NCI-H345 treated with DMSO at 0.1 percent for 48 hours (cell line): ENCODE data around the gene DPM2.

Experiments used
- DNase-seq: peaks from one replicate; lab custom pipeline; 2025; ENCODE audit not compliant: unreplicated experiment; lab: John Stamatoyannopoulos, UW

Gene DPM2

DNA sequence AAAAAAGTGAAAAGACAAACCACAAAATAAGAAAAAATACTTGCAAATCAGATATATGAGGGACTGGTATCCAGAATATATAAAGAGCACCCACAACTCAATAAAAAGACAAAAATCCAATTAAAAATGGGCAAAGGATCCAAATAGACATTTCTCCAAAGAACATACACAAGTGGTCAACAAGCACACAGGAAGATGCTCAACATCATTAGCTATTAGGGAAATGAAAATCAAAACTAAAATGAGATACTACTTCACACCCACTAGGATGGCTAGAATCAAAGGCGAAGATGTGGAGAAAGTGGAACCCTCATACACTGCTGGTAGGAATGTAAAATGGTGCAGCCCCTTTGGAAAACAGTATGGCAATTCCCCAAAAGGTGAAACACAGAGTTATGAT is 21.1 kb upstream of the DPM2 start:
- DNase-seq, result no peak

DNA sequence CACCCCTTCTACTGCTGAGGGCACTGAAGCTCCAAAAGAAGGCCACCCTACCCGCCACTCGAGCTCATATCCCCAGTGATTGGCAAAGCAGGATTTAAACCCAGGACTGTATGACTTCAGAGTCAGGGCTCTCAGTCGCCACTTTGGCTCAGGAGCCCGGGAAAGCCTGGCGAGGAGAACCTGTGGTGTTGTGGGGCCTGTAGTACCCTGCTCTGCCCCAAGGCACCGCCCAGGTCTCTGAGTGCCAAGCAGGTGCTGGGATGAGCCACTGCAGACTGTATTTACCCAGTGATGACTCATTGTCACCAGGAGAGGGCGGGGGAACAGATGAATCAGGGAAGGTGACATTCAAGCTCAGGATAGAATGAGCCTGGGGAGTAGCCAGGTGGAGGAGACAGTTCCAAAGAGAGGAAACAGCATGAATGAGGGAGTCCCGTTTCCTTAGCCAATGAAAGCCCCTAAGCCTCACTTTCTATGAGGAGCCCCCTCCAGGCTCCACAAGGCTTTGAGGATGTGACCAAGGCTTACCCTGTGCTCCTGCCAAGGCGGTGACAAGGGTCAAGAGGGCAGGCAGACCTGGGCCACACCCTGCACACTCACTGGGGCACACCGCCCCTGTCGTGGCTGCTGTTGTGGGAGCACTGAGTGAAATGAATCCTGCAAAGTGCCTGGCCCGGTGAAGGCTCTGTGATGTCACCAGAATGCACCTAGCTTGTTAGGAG is 17.8 kb upstream of the DPM2 start:
- peak; percentile 97 for DNase-seq

DNA sequence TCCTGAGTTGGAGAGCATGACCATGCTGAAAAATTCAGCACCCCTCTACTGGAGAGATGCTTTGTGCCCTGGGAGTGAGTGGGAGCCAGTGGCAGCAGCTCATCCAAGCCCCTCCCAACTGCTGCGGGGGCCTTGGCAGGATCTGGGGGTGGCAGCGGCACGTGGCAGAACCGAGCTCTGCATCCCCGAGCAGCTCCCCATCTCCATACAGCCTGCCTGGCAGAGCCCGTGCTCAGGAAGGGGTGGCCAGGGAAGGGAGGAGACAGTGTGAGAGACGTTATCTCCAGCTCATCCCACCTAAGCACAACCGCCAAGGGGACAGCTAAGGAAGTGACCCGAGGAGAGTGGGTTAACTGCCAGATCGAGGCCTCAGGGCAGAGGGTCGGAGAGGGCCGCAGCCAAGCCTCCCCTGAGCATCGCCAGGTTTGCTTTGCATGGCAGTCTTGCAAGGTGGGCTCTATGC is 17.2 kb upstream of the DPM2 start:
- no peak for DNase-seq

DNA sequence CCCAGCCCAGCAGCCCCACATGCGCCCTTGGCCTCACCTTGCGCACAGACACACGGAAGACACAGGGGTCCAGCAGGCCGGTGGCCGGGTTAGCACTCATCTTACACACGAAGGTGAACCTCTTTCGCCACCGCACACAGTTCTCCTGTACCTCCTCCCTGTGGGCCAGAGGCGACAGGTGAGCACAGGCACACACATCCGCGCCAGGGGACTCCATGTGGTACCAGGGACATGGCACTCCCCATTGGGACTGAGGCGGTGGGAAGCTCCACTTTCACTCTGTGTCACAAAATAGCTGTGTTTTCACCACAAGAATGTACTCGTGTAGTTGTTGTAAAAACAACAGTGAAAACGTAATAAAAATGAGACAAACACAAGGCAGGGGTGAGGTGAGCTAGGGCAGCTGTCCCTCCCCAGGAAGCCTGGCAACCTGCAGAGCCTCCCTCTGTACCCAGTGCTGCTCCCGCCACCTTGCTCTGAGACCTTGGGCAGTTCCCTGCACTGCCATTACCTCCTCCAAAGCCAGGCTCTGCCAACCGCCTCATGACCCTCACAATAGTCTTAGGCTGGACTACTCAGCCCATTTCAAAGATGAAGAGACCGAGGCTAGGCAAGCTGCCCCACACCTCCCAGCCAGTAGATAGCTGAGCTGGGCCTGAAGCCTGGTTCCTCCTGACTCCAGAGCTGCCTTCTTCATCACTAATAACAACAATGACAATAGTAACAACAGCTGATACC is 16.3 kb upstream of the DPM2 start:
- peak; percentile 15 for DNase-seq

DNA sequence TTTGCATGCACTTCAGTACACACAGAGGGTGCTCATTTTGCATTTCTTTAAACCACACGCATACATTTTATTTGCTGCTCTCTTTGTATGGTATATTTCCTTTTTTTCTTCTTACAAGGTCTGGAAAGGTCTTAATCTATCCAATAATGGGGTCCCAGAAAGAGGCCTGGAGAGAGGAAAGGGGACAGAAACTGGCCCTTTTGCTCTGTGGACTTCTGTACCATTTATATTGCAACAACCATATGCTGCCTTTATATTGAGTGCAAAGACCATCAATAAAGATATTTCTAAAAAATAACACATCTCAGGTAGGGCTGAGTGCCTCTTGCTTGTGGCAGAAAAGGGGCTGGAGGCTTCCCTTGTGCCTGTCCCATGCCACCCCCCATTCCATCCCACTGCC is 15.5 kb upstream of the DPM2 start:
- no peak for DNase-seq

DNA sequence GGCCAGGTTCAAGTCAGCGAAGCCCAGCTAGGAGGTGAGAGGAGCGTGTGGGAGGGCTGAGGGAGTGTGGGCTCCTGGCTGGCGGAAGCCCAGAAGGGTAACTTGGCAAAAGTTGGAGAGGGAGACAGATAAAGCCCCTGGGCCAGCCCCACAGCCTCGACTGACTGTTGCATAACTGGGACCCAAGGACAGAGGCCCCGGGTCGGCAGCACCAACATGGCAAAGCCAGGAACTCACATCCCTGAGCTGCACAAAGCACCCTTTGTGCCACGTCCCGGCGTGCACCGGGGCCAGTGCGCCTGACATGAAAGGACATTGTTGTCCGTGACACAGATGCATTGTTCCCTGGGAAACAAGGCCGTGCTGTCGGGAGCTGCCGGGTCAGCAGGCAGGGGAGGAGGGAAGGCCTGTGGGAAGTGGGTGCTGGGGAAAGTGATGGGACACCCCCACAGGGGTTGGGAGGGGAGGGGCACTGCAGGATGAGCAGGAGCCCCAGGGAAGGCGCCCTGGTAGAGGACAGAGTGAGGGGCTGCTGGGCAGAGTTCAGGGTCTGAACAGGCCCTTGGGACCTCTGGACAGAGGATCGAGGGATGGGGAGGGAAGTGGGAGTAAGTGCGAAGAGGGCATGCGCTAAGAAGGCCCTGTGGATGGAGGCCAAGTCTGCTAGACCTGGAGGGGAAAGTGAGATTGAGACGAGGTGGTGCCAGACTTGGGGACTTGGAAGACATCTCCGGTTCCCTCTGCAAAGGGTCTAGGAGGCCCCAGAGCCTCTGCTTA is 13.0 kb upstream of the DPM2 start:
- DNase-seq, result no peak

DNA sequence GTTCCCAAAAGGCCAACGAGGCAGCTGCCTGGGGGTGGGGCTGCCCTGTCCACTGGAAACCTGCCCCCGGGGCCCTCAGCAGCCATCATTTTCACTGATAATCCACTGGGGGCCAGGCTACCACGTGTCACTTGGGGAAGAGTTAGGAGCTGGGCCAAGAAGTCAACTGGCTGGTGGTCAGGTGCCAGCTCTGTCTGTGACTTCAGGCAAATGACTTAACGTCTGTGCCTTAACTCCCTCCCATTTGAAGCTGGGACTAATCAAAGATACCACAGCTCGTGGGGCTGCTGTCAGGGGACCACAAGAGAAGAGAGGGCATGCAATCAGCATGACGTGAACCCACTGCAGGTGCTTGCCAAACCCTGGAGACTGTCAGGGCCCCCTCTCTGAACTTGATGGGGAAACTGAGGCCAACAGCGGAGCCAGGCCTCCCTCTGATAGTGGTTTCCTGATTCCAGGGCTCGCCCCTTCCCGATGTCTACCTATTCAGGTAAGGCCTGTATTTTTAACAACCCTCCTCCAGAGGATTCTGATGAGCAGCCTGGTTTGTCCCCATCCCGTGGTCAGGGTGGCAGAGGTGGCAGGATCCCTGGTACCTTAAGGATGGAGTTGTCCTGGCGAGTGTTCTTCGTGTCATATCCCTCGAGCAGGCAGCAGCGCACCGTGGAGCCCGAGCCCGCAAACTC is 12.3 kb upstream of the DPM2 start:
- DNase-seq, result no peak

DNA sequence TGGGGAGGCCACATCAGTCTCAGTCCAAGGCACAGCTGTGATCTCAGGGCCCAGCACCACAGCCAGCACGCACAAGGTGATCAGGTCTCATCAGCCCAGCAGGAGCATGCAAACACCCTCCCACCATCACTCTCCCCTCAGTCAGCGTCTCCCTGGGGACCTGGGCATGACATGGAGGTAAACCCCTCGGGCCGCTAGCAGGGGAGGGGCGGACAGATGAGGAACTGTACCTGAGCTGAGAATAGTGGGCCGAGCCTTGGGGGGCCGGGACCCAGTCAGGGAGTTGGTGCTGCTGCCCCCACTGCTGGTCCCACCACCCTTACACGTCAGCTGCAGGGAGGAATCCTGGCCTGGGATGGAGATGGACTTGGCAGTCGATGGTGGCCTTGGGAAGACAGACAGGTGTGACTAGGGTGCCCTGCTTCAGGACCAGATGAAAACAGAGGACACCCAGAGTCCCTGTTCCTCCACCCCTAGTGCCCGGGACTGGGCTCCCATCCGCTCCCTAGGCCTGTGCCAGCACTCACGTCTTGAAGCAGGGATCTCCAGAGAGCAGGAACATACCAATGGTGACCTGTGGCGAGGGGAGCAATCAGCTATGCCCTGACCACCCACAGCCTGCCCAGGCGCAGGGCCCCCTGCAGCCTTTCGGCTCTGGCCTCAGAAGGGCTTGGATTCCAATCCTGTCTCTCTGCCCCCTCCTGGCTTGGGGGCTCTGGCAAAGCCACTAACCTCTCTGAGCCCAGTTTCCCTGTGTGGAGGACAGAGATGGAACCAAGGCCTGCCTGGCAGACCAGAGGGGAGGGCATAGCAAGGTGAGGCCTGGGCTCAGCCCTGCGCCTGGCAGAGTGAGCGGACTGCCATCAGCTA is 10.4 kb upstream of the DPM2 start:
- DNase-seq, result no peak

DNA sequence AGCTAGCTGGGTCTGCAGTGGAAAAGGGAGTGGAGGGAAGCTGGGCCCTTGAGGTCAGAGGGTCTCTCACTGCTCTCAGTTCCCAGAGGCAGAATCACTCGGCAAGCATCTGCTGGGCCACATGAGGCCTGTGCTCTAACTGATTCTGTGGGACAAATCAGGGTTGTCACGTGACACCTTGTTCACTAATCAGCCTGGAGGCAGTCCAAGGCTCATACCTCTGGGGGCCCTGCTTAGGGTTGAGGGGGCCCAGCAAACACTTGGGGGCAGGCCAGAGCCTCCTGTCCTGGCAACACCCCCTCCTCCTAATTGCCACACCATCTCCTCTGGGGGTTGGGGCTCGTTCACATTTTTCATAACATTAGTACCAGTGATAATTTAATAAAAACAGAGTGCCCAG is 9.1 kb upstream of the DPM2 start:
- DNase-seq, result no peak

DNA sequence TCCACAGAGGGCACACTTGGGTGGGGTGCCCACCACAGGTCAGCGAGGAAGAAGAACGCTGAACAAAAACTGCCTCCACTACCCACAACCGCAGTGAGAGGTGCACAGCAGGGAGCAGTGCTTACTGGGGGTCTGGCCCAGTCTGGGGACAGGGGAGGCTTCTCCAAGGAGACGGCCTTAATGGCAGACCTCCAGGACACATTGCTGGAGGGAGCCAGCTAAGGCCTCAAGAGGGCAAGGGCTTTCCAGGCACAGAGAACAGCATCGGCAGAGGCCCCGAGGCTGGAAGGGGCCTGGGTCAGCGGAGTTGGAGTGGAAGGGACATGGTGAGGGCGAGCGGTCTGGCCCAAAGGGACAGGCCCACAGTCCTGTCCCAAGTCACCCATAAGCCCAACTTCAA is 8.3 kb upstream of the DPM2 start:
- no peak for DNase-seq

DNA sequence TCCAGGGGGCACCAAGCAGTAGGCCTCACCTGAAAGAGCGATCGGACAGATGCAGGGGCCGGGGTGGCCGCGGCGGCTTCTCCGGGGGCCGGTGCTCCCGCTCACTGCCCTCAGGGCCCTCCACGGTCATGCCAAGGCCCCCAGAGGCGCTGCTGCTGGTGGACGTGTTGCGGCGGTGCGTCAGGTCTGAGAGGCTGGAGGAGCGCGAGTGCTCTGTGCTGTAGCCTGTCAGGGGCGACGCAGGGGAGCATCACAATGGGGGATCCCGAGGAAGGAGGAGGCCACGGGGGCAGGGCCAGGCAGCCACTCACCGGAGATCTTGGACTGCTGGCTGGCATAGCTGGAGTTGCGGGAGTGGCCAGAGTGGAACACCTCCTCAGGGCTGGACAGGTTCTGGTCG is 7.7 kb upstream of the DPM2 start:
- no peak for DNase-seq

DNA sequence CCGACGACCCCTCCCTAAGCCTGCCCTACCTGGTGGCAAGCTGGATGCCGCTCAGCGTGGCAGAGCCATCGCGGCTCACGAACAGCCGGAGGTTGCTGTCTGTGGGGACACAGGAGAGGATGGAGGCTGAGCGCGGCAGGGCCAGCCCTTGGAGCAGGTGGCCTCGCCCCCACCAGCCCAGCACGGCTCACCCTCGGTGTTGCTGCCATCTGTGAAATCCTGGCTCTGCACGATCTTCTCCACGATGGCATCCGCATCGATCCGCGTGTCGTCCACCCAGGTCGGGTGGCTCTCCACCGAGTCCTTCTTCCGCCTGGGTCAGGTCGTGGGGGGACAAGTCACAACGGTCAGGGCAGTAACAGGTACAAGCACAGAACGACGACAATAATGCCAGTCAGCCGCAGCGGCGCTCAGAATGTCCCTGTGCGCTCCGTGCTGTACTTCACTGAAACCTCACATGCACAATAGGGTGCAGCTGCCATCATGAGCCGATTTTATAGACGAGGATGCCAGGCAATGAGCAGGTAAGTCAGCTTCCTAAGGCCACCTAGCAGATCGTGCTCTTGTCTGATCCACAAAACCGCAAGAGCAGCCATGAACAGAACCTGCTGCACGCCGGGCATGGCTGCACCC is 7.0 kb upstream of the DPM2 start:
- no peak for DNase-seq

DNA sequence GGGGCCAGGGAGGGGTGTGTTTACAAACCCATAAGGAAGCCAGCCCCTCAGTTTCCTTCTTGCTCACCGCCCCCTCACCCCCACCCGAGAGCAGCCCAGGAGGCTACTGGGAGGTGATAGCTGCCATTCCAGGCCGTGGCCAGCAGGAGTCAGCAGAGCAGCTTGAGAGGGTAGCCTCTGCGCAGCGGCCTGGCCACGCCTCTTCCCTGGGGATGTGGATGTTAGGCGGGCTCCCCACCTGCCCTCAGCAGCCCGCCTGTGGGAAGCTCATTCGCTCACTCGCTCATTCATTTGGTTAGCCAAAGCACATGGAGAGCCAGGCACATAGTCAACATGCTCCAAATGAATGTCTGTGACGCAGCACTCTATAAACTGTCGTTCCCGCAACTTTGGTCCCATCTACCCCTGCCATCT is 6.1 kb upstream of the DPM2 start:
- DNase-seq, result peak; percentile 82

DNA sequence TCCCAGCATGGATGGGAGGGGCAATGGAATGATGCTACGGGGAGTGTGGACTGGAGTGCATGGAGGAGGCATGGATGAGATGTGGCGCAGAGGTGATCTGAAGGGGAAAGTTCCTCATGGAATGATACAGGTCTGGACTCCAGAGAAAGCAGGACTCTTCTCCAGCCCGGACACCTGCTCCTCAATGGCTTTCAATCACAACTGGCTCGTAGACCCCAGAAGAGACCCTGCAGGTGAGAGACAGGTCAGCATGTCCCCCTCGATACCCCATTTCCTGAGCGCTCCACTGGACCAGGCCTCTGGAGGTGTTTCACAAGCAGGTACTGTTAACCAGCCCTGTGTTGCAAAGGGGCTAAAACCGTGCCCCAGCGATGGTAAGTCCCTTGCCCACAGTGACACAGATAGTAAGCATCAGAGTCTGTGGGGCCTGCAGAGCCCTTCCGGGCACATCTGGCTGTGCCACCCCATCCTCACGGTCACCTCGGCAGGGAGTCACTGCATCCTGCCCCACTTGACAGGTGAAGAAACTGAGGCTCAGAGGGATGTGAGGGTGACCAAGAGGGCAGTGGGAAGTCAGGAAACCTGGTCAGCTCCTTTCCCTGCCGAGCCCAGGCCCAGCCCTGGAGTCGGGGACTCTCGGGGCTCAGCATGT is 5.5 kb upstream of the DPM2 start:
- no peak for DNase-seq

DNA sequence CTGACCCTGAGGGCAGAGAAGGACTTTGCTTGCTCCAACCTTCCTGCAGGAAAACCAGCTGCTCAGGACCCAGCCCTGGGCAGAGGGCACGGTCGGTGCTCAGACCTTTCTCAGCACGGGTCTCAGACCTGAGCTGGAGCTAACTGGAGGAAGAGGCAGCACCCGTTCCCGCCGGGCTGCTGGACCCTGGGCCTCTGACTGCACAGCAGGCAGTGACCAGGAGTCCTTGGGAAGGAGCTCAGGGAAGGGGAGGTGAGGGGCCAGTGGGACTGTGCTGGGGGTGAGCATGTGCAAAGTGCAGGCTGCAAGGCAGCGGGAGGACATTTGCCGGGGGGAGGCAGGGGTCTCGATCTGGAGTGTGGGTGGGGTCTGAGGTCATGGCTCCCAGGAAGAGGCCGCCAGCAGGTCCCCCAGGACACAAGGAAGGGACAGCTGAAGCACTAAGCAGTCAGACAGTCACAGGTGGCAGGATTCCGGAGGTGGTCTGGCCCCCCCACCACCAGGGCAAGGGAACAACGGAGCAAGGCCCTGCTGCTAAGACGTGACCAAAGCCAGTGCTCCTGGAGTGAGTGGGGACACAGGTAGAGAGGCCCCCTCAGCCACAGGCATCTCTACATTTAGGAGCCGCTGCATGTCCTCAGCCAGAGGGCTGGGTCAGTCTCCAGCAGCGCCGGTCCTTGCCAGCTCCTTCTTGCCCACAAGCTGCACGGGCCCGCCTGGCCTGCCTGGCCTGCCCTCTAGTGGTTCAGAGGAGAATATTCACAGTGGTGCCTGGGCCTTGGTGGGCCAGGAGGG is 4.8 kb upstream of the DPM2 start:
- peak; percentile 1 for DNase-seq

DNA sequence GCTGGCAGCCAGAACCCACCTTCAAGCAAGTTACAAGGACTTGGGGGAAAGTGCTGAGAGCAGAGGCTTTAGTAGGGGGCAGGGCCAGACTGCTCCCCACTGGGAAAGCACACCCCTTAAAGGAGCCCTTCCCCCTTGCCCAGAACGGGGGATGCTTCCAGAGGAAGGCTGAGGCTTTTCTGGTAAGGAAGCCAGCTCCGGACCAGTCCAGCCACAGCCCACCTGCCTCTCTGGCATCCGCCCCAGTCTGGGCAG is 4.2 kb upstream of the DPM2 start:
- no peak for DNase-seq

DNA sequence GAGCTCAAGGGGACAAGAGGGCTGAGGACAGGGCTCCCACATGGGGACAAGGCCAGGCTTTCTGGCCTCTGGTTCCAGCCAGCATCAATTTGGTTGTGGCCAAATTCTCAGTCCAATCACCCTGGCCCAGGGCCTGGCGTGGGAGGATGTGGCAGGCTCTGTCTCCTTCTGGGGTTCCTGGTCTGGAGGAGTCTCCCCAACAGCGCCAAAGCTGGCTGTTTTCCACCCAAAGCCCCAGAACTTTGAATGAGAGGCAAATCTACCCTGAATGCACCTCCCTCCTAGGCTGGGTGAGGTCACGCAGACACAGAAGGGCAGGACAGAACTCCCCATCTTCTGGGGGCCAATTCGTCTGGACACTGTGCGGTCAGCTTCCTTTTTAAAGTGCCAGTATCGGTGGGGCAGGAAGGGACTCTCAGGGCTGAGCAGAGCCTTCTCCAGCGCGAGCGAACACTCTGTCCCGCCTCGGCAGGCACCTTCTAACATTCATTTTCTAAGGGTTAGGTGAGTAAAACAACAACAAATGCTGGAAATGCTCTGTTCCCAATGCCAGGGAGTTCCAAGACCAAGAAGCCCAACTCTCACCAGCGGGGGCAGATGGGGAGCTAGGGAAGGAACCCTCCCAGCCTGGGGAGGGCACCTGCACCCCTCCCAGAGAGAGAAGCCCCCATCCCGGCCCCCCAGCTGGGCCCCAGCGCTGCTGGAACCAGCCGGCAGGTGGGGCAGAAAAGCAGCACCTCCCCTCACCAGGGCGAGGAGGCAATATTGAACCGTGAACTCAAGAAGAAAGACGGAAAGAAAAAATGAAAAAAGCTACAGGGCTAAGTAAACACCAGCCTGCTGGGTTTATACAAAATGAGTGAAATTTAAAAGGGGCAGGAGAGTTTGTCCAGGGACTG is 3.7 kb upstream of the DPM2 start:
- DNase-seq, result no peak

DNA sequence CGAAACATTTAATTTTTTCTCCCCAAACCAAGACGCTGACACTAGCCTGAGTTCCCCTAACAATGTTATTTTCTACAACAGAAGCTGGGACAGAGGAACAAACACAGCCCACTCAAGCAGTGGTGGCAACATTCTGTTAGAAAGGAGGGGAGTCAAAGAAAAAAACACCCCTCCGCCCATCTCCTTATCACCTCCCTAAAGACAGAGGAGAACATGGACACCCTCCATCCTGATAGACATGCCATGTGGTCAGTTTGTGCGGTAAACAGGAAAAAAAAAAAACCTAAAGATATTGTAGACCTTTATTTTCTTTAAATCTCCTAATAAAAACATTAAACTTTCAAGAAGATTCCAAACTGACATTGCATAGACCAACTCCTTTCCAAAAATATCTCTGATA is 2.9 kb upstream of the DPM2 start:
- no peak for DNase-seq
